ENCODE data around the gene PWP1. TPM values are rescaled to one million over a fixed set of nuclear protein-coding genes. Genes with fewer than 3 reads are reported as not detected.

PWP1 gene
- total and polyA plus RNA-seq, 9 of the 15 experiments (the other 6 are each of a cell fraction or from before 2014, with no cell fraction given): 61.6 to 401 (median 111) TPM

DNA sequence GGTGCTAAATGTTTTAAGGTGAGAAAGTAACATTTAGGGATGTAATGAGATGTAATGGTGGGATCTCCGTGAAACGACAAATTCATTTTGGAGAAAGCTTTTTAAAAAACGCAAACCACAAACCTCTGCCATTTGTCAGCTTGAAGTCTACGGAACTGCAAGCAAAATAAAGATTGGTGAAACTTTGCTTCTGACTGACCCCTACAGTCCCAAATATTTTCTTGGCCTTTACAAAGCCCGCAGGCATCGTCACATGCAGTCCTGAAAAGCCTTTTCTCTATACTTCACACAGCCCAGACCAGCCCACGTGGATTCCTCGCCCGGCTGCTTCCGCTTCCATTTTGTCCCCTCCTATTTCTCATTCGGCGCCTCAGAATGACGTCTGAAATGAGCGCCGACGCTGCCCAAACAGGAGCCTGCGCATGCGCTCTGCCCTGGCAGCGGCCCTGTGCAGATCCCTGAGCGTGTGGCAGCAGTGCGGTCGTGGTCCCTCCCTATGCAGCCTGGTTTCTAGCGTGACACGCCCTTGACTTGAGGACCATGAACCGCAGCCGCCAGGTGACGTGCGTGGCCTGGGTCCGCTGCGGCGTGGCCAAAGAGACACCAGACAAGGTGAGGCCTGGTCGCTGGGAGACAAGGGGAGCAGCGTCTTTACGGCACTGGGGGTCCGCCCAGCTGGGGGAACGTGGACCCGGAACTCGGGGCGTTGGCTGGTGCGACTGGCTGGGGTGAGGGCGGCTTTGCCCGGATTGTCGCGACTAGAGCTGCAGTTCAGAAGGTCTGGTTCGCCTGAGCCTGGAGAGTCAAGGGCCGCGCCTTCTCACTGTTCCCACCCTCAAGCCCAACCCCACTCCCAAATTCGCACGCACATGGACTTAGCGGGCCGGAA is at the start of gene PWP1 (continued):
- TF ChIP-seq, protein P1, sequence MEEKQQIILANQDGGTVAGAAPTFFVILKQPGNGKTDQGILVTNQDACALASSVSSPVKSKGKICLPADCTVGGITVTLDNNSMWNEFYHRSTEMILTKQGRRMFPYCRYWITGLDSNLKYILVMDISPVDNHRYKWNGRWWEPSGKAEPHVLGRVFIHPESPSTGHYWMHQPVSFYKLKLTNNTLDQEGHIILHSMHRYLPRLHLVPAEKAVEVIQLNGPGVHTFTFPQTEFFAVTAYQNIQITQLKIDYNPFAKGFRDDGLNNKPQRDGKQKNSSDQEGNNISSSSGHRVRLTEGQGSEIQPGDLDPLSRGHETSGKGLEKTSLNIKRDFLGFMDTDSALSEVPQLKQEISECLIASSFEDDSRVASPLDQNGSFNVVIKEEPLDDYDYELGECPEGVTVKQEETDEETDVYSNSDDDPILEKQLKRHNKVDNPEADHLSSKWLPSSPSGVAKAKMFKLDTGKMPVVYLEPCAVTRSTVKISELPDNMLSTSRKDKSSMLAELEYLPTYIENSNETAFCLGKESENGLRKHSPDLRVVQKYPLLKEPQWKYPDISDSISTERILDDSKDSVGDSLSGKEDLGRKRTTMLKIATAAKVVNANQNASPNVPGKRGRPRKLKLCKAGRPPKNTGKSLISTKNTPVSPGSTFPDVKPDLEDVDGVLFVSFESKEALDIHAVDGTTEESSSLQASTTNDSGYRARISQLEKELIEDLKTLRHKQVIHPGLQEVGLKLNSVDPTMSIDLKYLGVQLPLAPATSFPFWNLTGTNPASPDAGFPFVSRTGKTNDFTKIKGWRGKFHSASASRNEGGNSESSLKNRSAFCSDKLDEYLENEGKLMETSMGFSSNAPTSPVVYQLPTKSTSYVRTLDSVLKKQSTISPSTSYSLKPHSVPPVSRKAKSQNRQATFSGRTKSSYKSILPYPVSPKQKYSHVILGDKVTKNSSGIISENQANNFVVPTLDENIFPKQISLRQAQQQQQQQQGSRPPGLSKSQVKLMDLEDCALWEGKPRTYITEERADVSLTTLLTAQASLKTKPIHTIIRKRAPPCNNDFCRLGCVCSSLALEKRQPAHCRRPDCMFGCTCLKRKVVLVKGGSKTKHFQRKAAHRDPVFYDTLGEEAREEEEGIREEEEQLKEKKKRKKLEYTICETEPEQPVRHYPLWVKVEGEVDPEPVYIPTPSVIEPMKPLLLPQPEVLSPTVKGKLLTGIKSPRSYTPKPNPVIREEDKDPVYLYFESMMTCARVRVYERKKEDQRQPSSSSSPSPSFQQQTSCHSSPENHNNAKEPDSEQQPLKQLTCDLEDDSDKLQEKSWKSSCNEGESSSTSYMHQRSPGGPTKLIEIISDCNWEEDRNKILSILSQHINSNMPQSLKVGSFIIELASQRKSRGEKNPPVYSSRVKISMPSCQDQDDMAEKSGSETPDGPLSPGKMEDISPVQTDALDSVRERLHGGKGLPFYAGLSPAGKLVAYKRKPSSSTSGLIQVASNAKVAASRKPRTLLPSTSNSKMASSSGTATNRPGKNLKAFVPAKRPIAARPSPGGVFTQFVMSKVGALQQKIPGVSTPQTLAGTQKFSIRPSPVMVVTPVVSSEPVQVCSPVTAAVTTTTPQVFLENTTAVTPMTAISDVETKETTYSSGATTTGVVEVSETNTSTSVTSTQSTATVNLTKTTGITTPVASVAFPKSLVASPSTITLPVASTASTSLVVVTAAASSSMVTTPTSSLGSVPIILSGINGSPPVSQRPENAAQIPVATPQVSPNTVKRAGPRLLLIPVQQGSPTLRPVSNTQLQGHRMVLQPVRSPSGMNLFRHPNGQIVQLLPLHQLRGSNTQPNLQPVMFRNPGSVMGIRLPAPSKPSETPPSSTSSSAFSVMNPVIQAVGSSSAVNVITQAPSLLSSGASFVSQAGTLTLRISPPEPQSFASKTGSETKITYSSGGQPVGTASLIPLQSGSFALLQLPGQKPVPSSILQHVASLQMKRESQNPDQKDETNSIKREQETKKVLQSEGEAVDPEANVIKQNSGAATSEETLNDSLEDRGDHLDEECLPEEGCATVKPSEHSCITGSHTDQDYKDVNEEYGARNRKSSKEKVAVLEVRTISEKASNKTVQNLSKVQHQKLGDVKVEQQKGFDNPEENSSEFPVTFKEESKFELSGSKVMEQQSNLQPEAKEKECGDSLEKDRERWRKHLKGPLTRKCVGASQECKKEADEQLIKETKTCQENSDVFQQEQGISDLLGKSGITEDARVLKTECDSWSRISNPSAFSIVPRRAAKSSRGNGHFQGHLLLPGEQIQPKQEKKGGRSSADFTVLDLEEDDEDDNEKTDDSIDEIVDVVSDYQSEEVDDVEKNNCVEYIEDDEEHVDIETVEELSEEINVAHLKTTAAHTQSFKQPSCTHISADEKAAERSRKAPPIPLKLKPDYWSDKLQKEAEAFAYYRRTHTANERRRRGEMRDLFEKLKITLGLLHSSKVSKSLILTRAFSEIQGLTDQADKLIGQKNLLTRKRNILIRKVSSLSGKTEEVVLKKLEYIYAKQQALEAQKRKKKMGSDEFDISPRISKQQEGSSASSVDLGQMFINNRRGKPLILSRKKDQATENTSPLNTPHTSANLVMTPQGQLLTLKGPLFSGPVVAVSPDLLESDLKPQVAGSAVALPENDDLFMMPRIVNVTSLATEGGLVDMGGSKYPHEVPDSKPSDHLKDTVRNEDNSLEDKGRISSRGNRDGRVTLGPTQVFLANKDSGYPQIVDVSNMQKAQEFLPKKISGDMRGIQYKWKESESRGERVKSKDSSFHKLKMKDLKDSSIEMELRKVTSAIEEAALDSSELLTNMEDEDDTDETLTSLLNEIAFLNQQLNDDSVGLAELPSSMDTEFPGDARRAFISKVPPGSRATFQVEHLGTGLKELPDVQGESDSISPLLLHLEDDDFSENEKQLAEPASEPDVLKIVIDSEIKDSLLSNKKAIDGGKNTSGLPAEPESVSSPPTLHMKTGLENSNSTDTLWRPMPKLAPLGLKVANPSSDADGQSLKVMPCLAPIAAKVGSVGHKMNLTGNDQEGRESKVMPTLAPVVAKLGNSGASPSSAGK (IDR thresholded peaks at IDR 0.05): peak; percentile 79
- TF ChIP-seq ETS2 (tag; IDR thresholded peaks at IDR 0.05; ENCODE audit: borderline replicate concordance, poor library complexity, severe bottlenecking) (no peak), NBN (IDR thresholded peaks at IDR 0.05; ENCODE audit: low read depth) (peak; percentile 88), HNRNPK (IDR thresholded peaks at IDR 0.05; ENCODE audit: low read depth, low read length, poor library complexity, severe bottlenecking) (no peak), THRB (CRISPR knock-in tag; conservative IDR thresholded peaks at IDR 0.05) (no peak), MYBL2 (IDR thresholded peaks at IDR 0.05; ENCODE audit: low read depth) (no peak), MYBL2 (CRISPR knock-in tag; IDR thresholded peaks at IDR 0.05; ENCODE audit: borderline replicate concordance) (no peak), FIP1L1 (IDR thresholded peaks at IDR 0.05; ENCODE audit: low read depth, low read length, poor library complexity, severe bottlenecking) (peak; percentile 34), POLR2B (IDR thresholded peaks at IDR 0.05; ENCODE audit: low read depth, partially characterized antibody) (peak; percentile 77), TEAD1 (CRISPR knock-in tag; IDR thresholded peaks at IDR 0.05) (peak in 1 of 2 experiments; percentile 79; a peak in 1 of 4 replicates)
